ENCODE data around the gene STXBP5.
"Not testable (repeated sequence)": the region's sequence is repeated elsewhere in the genome, so short reads cannot be mapped to it uniquely, and the experiment has no call there.

STXBP5 gene

GRCh38 chr6:147304016-147304415 is 99.8 kb downstream of the STXBP5 start:
- no peak for DNase-seq

GRCh38 chr6:147310521-147310920 is 106.3 kb downstream of the STXBP5 start:
- DNase-seq = no peak

GRCh38 chr6:147311218-147311617 is 107.0 kb downstream of the STXBP5 start:
- DNase-seq = no peak

- no peak for DNase-seq
Observed at GRCh38 chr6:147321260-147321659, 117.0 kb downstream of the STXBP5 start.

GRCh38 chr6:147322299-147323162 is 118.3 kb downstream of the STXBP5 start:
- no peak for DNase-seq

- no peak for DNase-seq
Observed at GRCh38 chr6:147325557-147325956, 121.3 kb downstream of the STXBP5 start.

GRCh38 chr6:147331401-147331800 is 127.2 kb downstream of the STXBP5 start:
- DNase-seq = no peak

- no peak for DNase-seq
Observed at GRCh38 chr6:147337921-147338320, 133.7 kb downstream of the STXBP5 start.

- DNase-seq = no peak
Observed at GRCh38 chr6:147341486-147341885, 137.3 kb downstream of the STXBP5 start.

- DNase-seq = no peak
Observed at GRCh38 chr6:147345902-147346301, 141.7 kb downstream of the STXBP5 start.

GRCh38 chr6:147347179-147347881 is 143.1 kb downstream of the STXBP5 start:
- DNase-seq = no peak

- DNase-seq = no peak
Observed at GRCh38 chr6:147347882-147348575, 143.8 kb downstream of the STXBP5 start.

GRCh38 chr6:147361311-147361981 is 157.2 kb downstream of the STXBP5 start:
- no peak for DNase-seq

GRCh38 chr6:147366290-147366689 is 162.1 kb downstream of the STXBP5 start:
- no peak for DNase-seq

- DNase-seq = no peak
Observed at GRCh38 chr6:147371325-147371724, 167.1 kb downstream of the STXBP5 start.

GRCh38 chr6:147372806-147373205 is 168.6 kb downstream of the STXBP5 start:
- no peak for DNase-seq

GRCh38 chr6:147378819-147379218 is 174.6 kb downstream of the STXBP5 start:
- DNase-seq = no peak

GRCh38 chr6:147380841-147381240 is 176.6 kb downstream of the STXBP5 start:
- DNase-seq = not testable (repeated sequence)

GRCh38 chr6:147381712-147382111 is 177.5 kb downstream of the STXBP5 start:
- DNase-seq = no peak

- DNase-seq = peak; percentile 5
Observed at GRCh38 chr6:147382945-147383554, 178.8 kb downstream of the STXBP5 start.

GRCh38 chr6:147384029-147384428 is 179.8 kb downstream of the STXBP5 start:
- DNase-seq = no peak

Measured in midbrain (tissue), 1 donor.